HEK293T (cell line): ENCODE results near the gene GSN.

Source experiments
- CTCF ChIA-PET: fragments of 350-600 bp; formaldehyde crosslinking; extraction: SDS; loops from one replicate; lab custom pipeline; 2021; ENCODE audit warnings: antibody characterized with exemption, inconsistent platforms; lab: Yijun Ruan, JAX
- POLR2A ChIA-PET: fragments of 350-600 bp; formaldehyde crosslinking; extraction: SDS; loops from one replicate; lab custom pipeline; 2020; ENCODE audit warnings: antibody characterized with exemption, inconsistent platforms; lab: Yijun Ruan, JAX
- DNase-seq: peaks from one replicate; pipeline ENCODE4 v3.0.0; 2012; ENCODE audit warnings: mixed read lengths; ENCODE audit errors: extremely low spot score
- ARNT ChIP-seq: fragments of 450-650 bp; IDR thresholded peaks from 2 replicates; pipeline ENCODE4 v1.6.1; 2017; ENCODE audit warnings: mild to moderate bottlenecking
- BHLHE40 ChIP-seq: fragments of 450-650 bp; IDR thresholded peaks from 2 replicates; pipeline ENCODE4 v1.6.1; 2016; ENCODE audit warnings: mild to moderate bottlenecking, moderate library complexity, borderline replicate concordance
- CTBP1 ChIP-seq: fragments of 450-650 bp; IDR thresholded peaks from 2 replicates; pipeline ENCODE4 v1.6.1; 2016; ENCODE audit warnings: borderline replicate concordance
- ELF4 ChIP-seq: fragments of 450-650 bp; IDR thresholded peaks from 2 replicates; pipeline ENCODE4 v1.6.1; 2017; ENCODE audit warnings: antibody characterized with exemption
- FOXA1 ChIP-seq: fragments of 450-650 bp; IDR thresholded peaks from 2 replicates; pipeline ENCODE4 v1.6.1; 2016; ENCODE audit warnings: mild to moderate bottlenecking
- FOXK2 ChIP-seq: fragments of 450-650 bp; IDR thresholded peaks from 2 replicates; pipeline ENCODE4 v1.6.1; 2016; ENCODE audit warnings: mild to moderate bottlenecking
- FOXM1 ChIP-seq: fragments of 450-650 bp; IDR thresholded peaks from 2 replicates; pipeline ENCODE4 v1.6.1; 2017; ENCODE audit warnings: mild to moderate bottlenecking, borderline replicate concordance
- HDGF ChIP-seq: fragments of 450-650 bp; IDR thresholded peaks from 2 replicates; pipeline ENCODE4 v1.6.1; 2017; ENCODE audit warnings: antibody characterized with exemption, borderline replicate concordance
- L3MBTL2 ChIP-seq: fragments of 450-650 bp; conservative IDR thresholded peaks from 2 replicates; pipeline ENCODE4 v1.6.1; 2016; ENCODE audit warnings: mild to moderate bottlenecking
- LEF1 ChIP-seq: fragments of 450-650 bp; IDR thresholded peaks from 2 replicates; pipeline ENCODE4 v1.6.1; 2017; ENCODE audit warnings: mild to moderate bottlenecking, borderline replicate concordance
- NFRKB ChIP-seq: fragments of 450-650 bp; IDR thresholded peaks from 2 replicates; pipeline ENCODE4 v1.6.1; 2016; ENCODE audit warnings: mild to moderate bottlenecking, moderate library complexity
- PKNOX1 ChIP-seq: fragments of 450-650 bp; IDR thresholded peaks from 2 replicates; pipeline ENCODE4 v1.6.1; 2016
- SP1 ChIP-seq: fragments of 450-650 bp; IDR thresholded peaks from 2 replicates; pipeline ENCODE4 v1.6.1; 2017
- SUZ12 ChIP-seq: fragments of 450-650 bp; IDR thresholded peaks from 2 replicates; pipeline ENCODE4 v1.6.1; 2016; ENCODE audit warnings: mild to moderate bottlenecking
- TARDBP ChIP-seq: fragments of 450-650 bp; IDR thresholded peaks from 2 replicates; pipeline ENCODE4 v1.6.1; 2016
- ZNF384 ChIP-seq: fragments of 450-650 bp; IDR thresholded peaks from 2 replicates; pipeline ENCODE4 v1.6.1; 2016

The GSN gene

GRCh38 chr9:121360601-121361374, 92.8 kb downstream of the GSN start:
- no peak for DNase-seq
- CTCF ChIA-PET: no interaction called here
- POLR2A ChIA-PET: no interaction called here
- TF ChIP-seq ZNF384: peak; percentile 42; the same call in 1 of the 2 replicates
- TF ChIP-seq CTBP1: no peak

GRCh38 chr9:121362813-121363621, 95.1 kb downstream of the GSN start:
- TF ChIP-seq PKNOX1: 0 out of 2 replicates have a peak, but pooled peaks have one; percentile 3
- no peak for TF ChIP-seq SP1
- TF ChIP-seq BHLHE40: no peak
- TF ChIP-seq LEF1: no peak
- ChIA-PET CTCF (no interaction called here), POLR2A (no interaction called here)
- no peak for DNase-seq

- ChIA-PET POLR2A (no interaction called here), CTCF (no interaction called here)
- TF ChIP-seq FOXA1 (no peak), SP1 (no peak), BHLHE40 (no peak), TARDBP (no peak), FOXK2 (no peak), ZNF384 (no peak), CTBP1 (no peak), HDGF (no peak), FOXM1 (no peak), ELF4 (no peak), NFRKB (no peak), PKNOX1 (no peak)
- DNase-seq: no peak
Measured at GRCh38 chr9:121363622-121363961, 95.6 kb downstream of the GSN start.

GRCh38 chr9:121364077-121364476, 96.1 kb downstream of the GSN start:
- ChIA-PET POLR2A (interaction anchor here (0.9 kb wide), 1 partner anchor 9 kb away, joined by 4 read pairs; no protein-coding TSS in a partner anchor), CTCF (no interaction called here)
- no peak for DNase-seq
- TF ChIP-seq HDGF: no peak
- TF ChIP-seq ZNF384: no peak
- no peak for TF ChIP-seq ARNT
- TF ChIP-seq FOXA1: no peak
- no peak for TF ChIP-seq L3MBTL2
- TF ChIP-seq ELF4: no peak
- no peak for TF ChIP-seq BHLHE40
- no peak for TF ChIP-seq FOXM1

- ChIA-PET CTCF (no interaction called here), POLR2A (interaction anchor here (0.9 kb wide), 1 partner anchor 8 kb away, joined by 4 read pairs; no protein-coding TSS in a partner anchor)
Measured at GRCh38 chr9:121364886-121365285, 96.9 kb downstream of the GSN start.

GRCh38 chr9:121365564-121365963, 97.6 kb downstream of the GSN start:
- no peak for DNase-seq
- CTCF ChIA-PET: interaction anchor here (0.7 kb wide), 1 partner anchor 22 kb away, joined by 3 read pairs; no protein-coding TSS in a partner anchor
- POLR2A ChIA-PET: no interaction called here
- TF ChIP-seq TARDBP: no peak
- no peak for TF ChIP-seq SP1
- TF ChIP-seq NFRKB: no peak
- no peak for TF ChIP-seq CTBP1
- TF ChIP-seq ELF4: no peak
- no peak for TF ChIP-seq SUZ12
- TF ChIP-seq FOXA1: no peak
- TF ChIP-seq HDGF: no peak
- TF ChIP-seq ARNT: no peak
- no peak for TF ChIP-seq L3MBTL2
- TF ChIP-seq BHLHE40: no peak

More at GRCh38 chr9:121364886-121365285, 96.9 kb downstream of the GSN start:
- TF ChIP-seq LEF1: no peak
- TF ChIP-seq PKNOX1: no peak
- TF ChIP-seq HDGF: no peak
- no peak for TF ChIP-seq BHLHE40
- TF ChIP-seq L3MBTL2: no peak
- no peak for TF ChIP-seq SP1
- no peak for TF ChIP-seq NFRKB
- no peak for TF ChIP-seq TARDBP
- no peak for TF ChIP-seq ELF4
- TF ChIP-seq CTBP1: no peak
- no peak for TF ChIP-seq FOXA1
- TF ChIP-seq ARNT: no peak
- TF ChIP-seq FOXK2: no peak
- TF ChIP-seq FOXM1: no peak
- no peak for TF ChIP-seq ZNF384
- no peak for DNase-seq
